Measurements from ENCODE around the gene TFDP1.

DNA sequence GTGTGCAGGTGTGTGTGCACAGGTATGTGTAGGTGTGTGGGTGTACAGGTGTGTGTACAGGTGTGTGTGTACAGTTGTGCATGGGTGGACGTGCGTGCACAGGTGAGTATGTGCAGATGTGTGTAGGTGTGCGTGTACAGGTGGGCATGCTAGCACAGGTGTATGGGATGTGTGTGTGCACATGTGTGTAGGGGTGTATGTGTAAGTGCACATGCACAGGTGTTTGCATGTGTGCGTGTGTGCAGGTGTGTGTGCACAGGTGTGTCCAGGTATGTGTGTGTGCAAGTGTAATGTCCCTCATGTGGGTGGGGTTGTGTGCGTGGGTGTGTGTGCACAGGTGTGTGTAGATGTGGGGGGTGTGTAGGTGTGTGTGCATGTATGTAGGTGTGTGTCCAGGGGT lies 27.5 kb upstream of the TFDP1 start:
- TF ChIP-seq, protein P1, sequence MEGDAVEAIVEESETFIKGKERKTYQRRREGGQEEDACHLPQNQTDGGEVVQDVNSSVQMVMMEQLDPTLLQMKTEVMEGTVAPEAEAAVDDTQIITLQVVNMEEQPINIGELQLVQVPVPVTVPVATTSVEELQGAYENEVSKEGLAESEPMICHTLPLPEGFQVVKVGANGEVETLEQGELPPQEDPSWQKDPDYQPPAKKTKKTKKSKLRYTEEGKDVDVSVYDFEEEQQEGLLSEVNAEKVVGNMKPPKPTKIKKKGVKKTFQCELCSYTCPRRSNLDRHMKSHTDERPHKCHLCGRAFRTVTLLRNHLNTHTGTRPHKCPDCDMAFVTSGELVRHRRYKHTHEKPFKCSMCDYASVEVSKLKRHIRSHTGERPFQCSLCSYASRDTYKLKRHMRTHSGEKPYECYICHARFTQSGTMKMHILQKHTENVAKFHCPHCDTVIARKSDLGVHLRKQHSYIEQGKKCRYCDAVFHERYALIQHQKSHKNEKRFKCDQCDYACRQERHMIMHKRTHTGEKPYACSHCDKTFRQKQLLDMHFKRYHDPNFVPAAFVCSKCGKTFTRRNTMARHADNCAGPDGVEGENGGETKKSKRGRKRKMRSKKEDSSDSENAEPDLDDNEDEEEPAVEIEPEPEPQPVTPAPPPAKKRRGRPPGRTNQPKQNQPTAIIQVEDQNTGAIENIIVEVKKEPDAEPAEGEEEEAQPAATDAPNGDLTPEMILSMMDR (IDR thresholded peaks at IDR 0.05; ENCODE audit: low read depth, low read length), result no peak
- no peak for TF ChIP-seq POLR2A (IDR thresholded peaks at IDR 0.05; ENCODE audit: extremely low read depth, insufficient read length)

All from NB4 (cell line).